ENCODE measurements around the gene GSTT2.

The GSTT2 gene

DNA sequence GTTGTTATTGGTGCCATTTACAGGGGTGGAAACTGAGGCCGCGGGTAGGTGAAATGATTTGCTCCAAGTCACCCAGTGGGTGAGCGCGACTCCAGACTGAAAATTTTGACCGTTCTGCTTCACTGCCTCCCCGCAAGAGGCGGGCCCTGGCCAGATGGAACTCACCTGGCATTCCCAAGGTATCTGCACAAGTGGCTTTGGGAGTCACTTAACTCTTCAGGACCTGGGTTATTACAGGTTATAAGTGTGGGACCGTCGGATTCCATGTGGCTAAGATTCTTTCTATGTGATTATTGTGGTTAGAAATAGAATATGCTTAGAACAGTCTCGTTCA lies 31.8 kb downstream of the GSTT2 start:
- DNase-seq, result no peak
- TF ChIP-seq CTCF (IDR thresholded peaks at IDR 0.05; ENCODE audit: low read depth, low read length), result no peak
- Histone ChIP-seq H3K36me3 (no peaks in the 10 kb centered on the region), H3K4me1 (no peaks in the 10 kb centered on the region), H3K9me3 (no peaks in the 10 kb centered on the region), H3K27me3 (no peaks in the 10 kb centered on the region), H3K4me3 (ENCODE audit: low read depth, low read length) (peak overlapping the region; percentile 99)

GRCh38 chr22:24016156-24016555 lies 36.2 kb downstream of the GSTT2 start:
- Histone ChIP-seq H3K9me3 (no peaks in the 10 kb centered on the region), H3K4me1 (no peaks in the 10 kb centered on the region), H3K36me3 (0 out of 2 replicates have a peak, but pooled peaks cover 3% of the 10 kb centered on the region), H3K27me3 (no peaks in the 10 kb centered on the region), H3K4me3 (ENCODE audit: low read depth, low read length) (no peak overlapping the region)
- no peak for DNase-seq
- no peak for TF ChIP-seq CTCF (IDR thresholded peaks at IDR 0.05; ENCODE audit: low read depth, low read length)

DNA sequence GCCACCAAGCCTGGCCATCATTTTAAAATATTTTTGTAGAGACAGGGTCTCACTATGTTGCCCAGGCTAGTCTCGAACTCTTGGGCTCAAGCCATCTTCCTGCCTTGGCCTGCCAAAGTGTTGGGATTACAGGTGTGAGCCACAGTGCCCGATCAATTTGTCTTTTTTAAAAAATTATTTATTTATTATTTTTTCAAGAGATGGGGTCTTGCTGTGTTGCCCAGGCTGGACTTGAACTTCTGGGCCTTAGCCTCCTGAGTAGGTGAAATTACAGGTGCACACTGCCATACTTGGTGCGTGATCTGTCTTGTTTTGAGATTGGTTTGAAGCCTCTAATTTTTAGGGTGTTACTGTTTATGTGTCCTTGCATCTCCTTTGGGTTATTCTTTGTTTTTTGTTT lies 41.4 kb downstream of the GSTT2 start:
- no peak for TF ChIP-seq CTCF (IDR thresholded peaks at IDR 0.05; ENCODE audit: low read depth, low read length)
- H3K4me3 ChIP-seq (ENCODE audit: low read depth, low read length), result no peak overlapping the region
- DNase-seq, result no peak
- 0 out of 2 replicates have a peak, but pooled peaks cover 3% of the 10 kb centered on the region for H3K36me3 ChIP-seq
- no peaks in the 10 kb centered on the region for H3K27me3 ChIP-seq
- no peaks in the 10 kb centered on the region for H3K9me3 ChIP-seq
- H3K4me1 ChIP-seq, result no peaks in the 10 kb centered on the region; the same call in 1 of the 2 replicates

- peaks cover 2% of the 10 kb centered on the region; the same call in 1 of the 2 replicates for H3K4me1 ChIP-seq
- no peak for DNase-seq
- no peaks in the 10 kb centered on the region for H3K27me3 ChIP-seq
- TF ChIP-seq CTCF (IDR thresholded peaks at IDR 0.05; ENCODE audit: low read depth, low read length), result no peak
- no peaks in the 10 kb centered on the region for H3K36me3 ChIP-seq
- no peak overlapping the region for H3K4me3 ChIP-seq (ENCODE audit: low read depth, low read length)
- H3K9me3 ChIP-seq, result no peaks in the 10 kb centered on the region
Measured at GRCh38 chr22:24023204-24023789, 43.4 kb downstream of the GSTT2 start.

DNA sequence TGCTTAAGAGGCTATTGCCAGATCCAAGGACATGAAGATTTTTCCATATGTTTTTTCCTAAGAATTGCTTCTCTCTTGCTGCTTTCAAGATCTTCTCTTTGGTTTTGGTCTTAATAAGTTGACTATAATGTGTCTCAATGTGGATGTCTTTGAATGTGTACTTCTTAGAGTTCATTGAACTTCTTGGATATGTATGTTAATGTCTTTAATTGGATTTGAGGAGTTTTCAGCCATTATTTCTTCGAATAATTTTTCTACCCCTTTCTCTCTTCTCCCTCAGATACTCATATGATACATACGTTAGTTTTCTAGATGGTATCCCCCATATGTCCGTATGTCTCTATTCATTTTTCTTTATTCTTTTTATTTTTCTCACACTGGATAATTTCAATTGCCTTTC lies 44.4 kb downstream of the GSTT2 start:
- DNase-seq, result no peak
- Histone ChIP-seq H3K9me3 (no peaks in the 10 kb centered on the region), H3K4me1 (peaks cover 2% of the 10 kb centered on the region; the same call in 1 of the 2 replicates), H3K36me3 (no peaks in the 10 kb centered on the region), H3K4me3 (ENCODE audit: low read depth, low read length) (no peak overlapping the region), H3K27me3 (no peaks in the 10 kb centered on the region)
- no peak for TF ChIP-seq CTCF (IDR thresholded peaks at IDR 0.05; ENCODE audit: low read depth, low read length)

DNA sequence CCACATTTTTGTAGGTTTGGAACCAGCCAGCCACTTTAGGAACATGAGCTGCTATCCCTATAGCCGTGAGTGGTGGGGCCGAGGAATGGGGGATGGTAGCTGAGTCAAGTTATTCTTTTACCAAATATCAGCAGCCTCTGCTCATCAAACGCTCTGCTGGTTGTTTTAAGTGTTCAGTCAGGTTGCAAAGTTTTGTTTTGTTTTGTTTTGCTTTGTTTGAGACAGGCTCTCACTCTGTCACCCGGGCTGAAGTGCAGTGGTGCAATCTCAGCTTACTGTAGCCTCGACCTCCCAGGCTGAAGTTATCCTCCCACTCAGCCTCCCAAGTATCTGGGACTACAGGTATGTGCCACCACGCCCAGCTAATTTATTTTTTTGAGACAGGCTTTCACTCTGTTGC lies 45.5 kb downstream of the GSTT2 start:
- H3K4me1 ChIP-seq, result peaks cover 2% of the 10 kb centered on the region; the same call in 1 of the 2 replicates
- H3K4me3 ChIP-seq (ENCODE audit: low read depth, low read length), result no peak overlapping the region
- no peaks in the 10 kb centered on the region for H3K27me3 ChIP-seq
- no peaks in the 10 kb centered on the region for H3K9me3 ChIP-seq
- no peak for DNase-seq
- no peak for TF ChIP-seq CTCF (IDR thresholded peaks at IDR 0.05; ENCODE audit: low read depth, low read length)
- H3K36me3 ChIP-seq, result no peaks in the 10 kb centered on the region
